Hindlimb muscle (tissue), 1 donor: Measurements from ENCODE around the gene PPRC1. TPM values are rescaled to one million over a fixed set of nuclear protein-coding genes. Genes with fewer than 3 reads are reported as not detected.

ENCODE experiments used
- DNase-seq: peaks from one replicate; pipeline ENCODE4 v3.0.0-alpha.2; 2013
- polyA plus RNA-seq: library from polyadenylated mRNA; unstranded; fragments of 120-200 nt; gene quantifications from one replicate; pipeline ENCODE4 v1.2.1, GENCODE V29; 2013; ENCODE audit not compliant: insufficient read length

Gene PPRC1
- 30.7 TPM for polyA plus RNA-seq

- DNase-seq = peak; percentile 99
These were observed at the start of gene PPRC1 for GRCh38 chr10:102132563-102133372. PPRC1 (plus strand) TSS chr10:102133040; CDS start chr10:102133069, 29 bp downstream.

- DNase-seq = no peak
These were observed 49.3 kb upstream of the PPRC1 start for GRCh38 chr10:102083541-102083940.

GRCh38 chr10:102085336-102085735, 47.5 kb upstream of the PPRC1 start:
- DNase-seq = no peak

GRCh38 chr10:102086196-102086595, 46.6 kb upstream of the PPRC1 start:
- DNase-seq = no peak

- no peak for DNase-seq
These were observed 42.1 kb upstream of the PPRC1 start for GRCh38 chr10:102090772-102091171.

- no peak for DNase-seq
These were observed 36.4 kb upstream of the PPRC1 start for GRCh38 chr10:102096449-102096848.

GRCh38 chr10:102101152-102101551, 31.7 kb upstream of the PPRC1 start:
- no peak for DNase-seq

- no peak for DNase-seq
These were observed 30.4 kb upstream of the PPRC1 start for GRCh38 chr10:102102421-102102820.

- DNase-seq = no peak
These were observed 25.8 kb upstream of the PPRC1 start for GRCh38 chr10:102106998-102107397.

GRCh38 chr10:102109166-102110116, 23.4 kb upstream of the PPRC1 start:
- DNase-seq = no peak

GRCh38 chr10:102111276-102111675, 21.6 kb upstream of the PPRC1 start:
- DNase-seq = no peak

GRCh38 chr10:102112210-102112817, 20.5 kb upstream of the PPRC1 start:
- no peak for DNase-seq

- no peak for DNase-seq
These were observed 19.4 kb upstream of the PPRC1 start for GRCh38 chr10:102113261-102113955.

GRCh38 chr10:102113956-102114857, 18.6 kb upstream of the PPRC1 start:
- DNase-seq = no peak

- DNase-seq = peak; percentile 91
These were observed 17.8 kb upstream of the PPRC1 start for GRCh38 chr10:102114861-102115618.

- no peak for DNase-seq
These were observed 17.1 kb upstream of the PPRC1 start for GRCh38 chr10:102115775-102116174.

GRCh38 chr10:102116656-102117055, 16.2 kb upstream of the PPRC1 start:
- no peak for DNase-seq

GRCh38 chr10:102117391-102118159, 15.3 kb upstream of the PPRC1 start:
- DNase-seq = peak; percentile 66

- DNase-seq = no peak
These were observed 14.0 kb upstream of the PPRC1 start for GRCh38 chr10:102118867-102119266.
